Stimulated activated CD8-positive, alpha-beta memory T cell treated with anti-CD3 and anti-CD28 coated beads, Interleukin-15, amount 100 ng/mL, for 24 hours (primary cell): Measurements from ENCODE around the gene ZBTB7C.

Source experiments
- DNase-seq: peaks from one replicate; pipeline ENCODE4 v3.0.0-alpha.2; 2020; ENCODE audit warnings: low read depth

Gene ZBTB7C

GRCh38 chr18:48053881-48054816 lies 355.0 kb downstream of the ZBTB7C start:
- no peak for DNase-seq

DNA sequence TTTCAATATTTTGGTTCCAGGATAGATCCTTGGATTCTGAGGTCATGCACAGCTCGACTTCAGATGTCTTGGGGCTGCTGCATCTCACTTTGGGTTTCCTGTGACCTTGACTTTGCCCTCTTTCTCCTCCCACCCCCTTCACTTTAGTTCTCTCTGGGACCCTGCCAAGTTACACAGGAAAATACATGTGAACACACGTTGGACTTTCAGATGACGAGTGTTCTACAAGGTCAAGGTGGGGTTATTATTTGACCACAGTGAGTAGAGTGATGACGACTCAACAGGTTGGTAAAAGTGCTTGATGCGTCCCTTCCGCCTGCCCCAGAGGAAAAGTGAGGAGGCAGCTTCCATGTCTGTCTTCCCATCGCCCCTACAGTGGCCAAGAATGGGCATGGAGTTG lies 356.3 kb downstream of the ZBTB7C start:
- no peak for DNase-seq

- DNase-seq, result no peak
These were observed 357.0 kb downstream of the ZBTB7C start for GRCh38 chr18:48051945-48052840.

DNA sequence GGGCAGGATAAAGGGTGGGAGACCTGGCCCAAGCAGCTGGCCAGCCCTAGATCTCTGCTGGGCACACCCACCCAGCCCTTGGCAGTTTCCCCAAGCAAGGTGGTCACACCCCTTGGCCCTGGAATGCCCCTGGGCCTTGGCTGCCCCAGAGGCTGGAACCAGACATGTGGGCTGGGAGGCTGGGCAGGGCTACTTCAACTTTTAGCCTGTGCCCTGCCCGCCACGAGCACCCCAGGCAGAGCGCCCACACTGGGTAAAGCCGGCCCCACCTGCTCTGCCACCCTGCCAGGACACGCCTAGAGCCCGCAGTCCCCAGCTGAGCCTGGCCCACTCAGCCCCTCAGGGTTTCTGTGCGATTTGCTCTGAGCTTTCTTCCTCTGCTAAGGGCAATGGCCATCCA lies 359.0 kb downstream of the ZBTB7C start:
- DNase-seq, result no peak

DNA sequence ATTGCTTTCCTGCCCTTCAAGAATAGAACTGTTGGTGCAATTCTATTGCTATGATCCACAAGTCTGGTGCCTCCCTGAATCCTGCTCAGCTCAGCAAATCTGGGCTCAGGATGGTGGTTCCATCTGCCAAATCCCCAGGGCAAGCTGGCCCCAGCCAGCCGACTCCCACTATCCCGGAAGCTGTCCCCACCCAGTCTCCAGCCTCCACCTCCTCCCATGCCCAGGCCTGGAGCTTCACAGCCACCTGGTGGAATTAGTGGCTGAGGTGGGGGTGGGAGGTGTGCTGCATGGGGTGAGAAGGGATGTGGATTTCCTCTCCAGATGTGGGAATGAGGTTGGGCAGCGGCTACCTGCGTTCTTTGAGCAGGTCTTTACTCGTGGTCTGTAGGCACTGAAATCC lies 359.4 kb downstream of the ZBTB7C start:
- no peak for DNase-seq

DNA sequence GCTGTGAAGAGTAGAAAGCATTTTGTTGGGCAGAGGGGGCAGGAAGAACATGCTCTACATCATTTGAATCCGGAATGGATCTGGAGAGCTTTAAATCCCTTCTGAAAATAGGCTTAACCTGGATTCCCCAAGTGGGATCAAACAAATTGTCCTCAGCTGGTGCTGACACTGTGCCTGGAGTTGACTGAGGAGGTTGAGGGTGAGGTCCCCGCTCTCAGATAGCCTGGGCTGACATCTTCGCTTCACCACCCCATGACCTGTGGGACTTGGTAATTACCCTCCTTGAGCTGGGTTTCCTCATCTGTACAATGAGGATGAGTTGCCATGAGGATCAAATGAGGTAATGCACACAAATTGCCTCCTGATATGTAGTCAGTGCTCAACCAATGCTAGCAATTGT lies 360.9 kb downstream of the ZBTB7C start:
- DNase-seq, result no peak

GRCh38 chr18:48046843-48047242 lies 362.3 kb downstream of the ZBTB7C start:
- DNase-seq, result no peak

DNA sequence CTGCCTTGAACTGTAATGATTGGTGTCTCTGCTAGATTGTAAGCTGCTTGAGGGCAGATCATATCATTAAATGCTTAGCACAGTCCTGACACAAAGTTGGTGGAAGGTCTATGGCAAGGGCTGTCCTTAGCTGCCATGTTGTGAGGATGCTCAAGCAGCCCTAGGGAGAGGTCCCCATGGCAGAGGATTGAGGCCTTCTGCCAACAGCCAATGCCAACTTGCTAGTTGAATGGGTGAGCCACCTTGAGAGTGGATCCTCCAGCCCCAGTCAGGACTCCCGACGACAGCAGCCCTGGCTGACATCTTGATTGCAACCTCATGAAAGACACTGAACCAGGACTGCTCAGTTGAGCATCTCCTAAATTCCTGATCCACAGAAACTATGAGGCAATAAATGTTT lies 363.4 kb downstream of the ZBTB7C start:
- DNase-seq, result no peak

DNA sequence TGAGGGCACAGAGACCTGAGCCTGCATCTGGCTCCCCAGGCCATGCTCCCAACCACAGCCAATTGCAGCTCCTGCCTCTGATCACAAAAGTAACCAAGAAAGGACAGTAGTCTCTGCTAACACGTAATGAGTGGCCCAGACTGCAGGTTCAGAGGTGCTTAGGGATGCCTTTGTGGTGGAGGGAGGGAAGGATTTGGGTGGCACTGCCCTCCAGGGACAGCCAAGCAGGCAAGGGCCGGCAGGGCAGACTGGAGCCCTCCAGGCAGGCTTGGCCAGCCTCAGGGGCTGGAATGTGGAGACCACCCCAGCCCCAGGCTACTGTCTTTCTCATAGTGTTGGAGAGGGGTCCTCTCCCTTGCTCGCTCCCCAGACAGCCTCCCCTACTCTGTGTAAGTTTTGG lies 364.2 kb downstream of the ZBTB7C start:
- DNase-seq, result no peak

GRCh38 chr18:48043166-48043565 lies 366.0 kb downstream of the ZBTB7C start:
- DNase-seq, result no peak

DNA sequence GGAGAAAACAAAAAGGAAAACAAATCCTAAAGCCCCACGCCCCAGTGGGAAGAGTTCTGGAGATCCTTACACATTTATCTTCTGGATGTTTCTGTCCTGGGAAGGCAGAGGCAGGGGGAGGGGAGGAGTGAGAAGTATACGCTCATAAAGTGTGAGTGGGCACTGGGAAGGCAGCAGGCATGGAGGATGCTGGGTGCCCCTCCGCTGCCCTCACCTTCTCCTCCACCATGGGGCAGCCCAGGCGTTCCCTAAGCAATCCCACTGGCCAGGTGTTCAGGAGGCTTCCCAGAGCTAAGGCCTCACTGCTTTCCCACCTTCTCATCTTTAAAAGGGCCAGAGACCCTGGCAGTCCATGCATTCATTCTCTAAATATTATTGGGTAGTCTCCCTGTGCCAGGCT lies 366.8 kb downstream of the ZBTB7C start:
- DNase-seq, result no peak

DNA sequence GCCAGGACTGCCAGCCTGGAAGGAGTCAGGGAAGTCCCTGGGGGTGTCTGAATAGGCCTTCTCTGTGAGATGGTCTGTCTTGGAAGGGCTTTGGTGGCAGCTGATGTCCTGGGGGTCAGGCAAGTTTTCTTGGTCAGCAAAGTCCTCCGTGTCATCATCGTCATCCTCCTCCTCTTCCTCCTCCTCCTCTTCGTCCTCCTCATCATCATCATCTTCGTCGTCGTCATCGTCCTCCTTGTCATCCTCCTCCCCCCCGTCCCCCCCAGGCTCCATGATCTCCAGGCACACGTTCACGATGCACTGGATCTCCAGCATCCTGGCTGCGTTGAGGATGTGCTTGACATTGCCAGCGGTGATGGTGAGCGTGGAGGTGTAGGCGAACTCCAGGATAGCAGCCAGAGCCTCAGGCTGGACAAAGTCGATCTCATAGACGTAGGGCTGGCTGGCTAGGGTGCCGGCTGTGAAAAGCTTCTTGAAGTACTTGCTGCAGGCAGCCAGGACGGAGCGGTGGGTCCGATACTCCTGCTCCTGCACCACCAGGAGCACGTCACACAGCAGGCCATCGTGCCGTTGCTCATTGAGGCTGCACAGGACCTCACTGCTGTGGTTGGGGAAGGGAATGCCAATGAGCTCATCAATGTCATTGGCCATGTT lies 368.6 kb downstream of the ZBTB7C start:
- no peak for DNase-seq

DNA sequence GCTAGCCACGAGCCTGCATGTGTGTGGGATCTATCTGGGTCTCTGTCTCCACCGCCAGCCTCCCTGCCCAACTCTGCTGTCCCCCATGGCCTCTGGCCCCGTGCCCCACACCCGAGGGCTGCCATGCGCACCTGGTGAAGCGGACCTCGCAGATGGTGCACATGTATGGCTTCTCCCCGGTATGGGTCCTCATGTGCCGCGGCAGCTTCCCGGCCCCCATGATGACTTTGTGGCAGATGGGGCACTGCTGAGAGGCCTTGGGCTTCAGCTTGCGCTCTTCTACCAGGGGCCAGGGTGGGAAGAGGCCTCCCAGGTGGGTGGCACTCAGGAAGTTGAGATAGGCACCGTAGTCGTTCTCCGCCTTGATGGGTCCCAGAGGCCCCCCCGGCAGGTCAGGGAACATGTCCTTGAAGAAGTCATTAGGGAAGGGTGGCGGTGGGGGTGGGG lies 369.4 kb downstream of the ZBTB7C start:
- no peak for DNase-seq

DNA sequence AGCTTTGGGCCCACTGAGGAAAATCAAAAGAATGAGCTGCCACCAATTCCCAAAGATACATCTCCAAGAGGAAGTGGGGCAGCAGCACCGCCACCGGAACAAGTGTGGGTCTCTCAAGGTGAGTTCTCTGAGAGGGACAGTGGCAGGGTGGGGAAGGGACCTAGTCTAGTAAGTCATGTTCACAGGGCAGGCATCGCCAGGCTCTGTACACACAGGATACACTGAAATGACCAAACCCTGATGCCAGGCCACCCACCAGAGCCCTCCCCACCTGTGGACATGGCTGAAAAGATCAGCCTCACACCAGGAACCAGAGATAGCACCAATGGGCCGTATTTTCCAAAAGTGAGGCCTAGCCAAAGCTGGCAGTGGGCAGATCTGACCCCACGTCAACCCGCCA lies 370.5 kb downstream of the ZBTB7C start:
- DNase-seq, result no peak

DNA sequence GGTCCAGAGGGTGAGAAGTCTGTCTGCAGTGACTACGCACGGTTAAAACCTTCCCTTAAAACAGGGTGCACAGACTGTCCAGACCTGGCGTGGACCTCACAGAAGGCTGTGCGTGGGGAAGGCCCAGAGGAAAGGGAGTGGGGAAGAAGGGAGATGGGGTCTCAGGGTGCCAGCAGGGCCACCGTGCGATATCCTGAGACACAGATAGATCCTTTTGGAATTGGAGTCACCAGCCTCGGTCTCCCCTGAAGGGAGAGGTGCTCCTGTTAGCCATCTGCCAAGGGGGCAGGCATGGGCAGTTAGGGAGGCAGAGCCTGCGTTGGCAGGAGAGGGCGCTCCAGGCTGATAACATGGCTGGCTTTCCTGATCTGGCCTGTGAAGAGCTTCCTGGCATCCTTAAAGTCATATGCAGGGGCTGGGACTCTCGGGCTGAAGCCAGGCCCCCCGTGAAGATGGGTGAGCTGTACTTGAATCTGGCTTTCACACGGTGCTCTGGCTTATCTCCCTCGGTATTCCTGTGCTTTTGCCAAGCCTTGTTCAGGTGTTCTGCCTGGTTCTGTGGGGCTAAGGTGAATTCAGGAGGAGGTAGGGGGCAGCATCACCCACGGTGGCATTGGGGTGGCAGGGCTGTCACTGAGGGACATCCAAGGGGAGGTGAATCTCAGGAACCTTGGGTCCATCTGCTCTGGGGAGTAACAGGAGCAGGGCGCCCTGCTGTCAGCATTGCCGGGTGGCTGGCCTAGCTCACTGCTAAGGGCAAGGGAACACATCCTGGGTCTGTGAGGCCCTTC lies 371.5 kb downstream of the ZBTB7C start:
- DNase-seq, result no peak

GRCh38 chr18:48036641-48037421 lies 372.4 kb downstream of the ZBTB7C start:
- no peak for DNase-seq

- DNase-seq, result no peak
These were observed 373.0 kb downstream of the ZBTB7C start for GRCh38 chr18:48036226-48036625.

- DNase-seq, result no peak
These were observed 373.7 kb downstream of the ZBTB7C start for GRCh38 chr18:48035556-48035860.

GRCh38 chr18:48034651-48035555 lies 374.3 kb downstream of the ZBTB7C start:
- DNase-seq, result no peak
